Body of pancreas (tissue), 4 donors: ENCODE measurements around the gene EIF4E. TPM values are rescaled to one million over a fixed set of nuclear protein-coding genes. Genes with fewer than 3 reads are reported as not detected.
"Not testable (repeated sequence)": the region's sequence is repeated elsewhere in the genome, so short reads cannot be mapped to it uniquely, and the experiment has no call there.

Experiments used
- ATAC-seq: fragments of 150-250 bp; one replicate; pipeline ENCODE4 v1.9.1; 2016
- DNase-seq, 4 donors: peaks; one replicate each; pipeline ENCODE4 v3.0.0-alpha.2; 2019
- H3K27ac ChIP-seq, 4 donors: fragments of 200-600 bp; sonication (generic); 1 replicate in 3 of 4; 2 replicates in 1 of 4; pipeline versions ENCODE4 v1.5.1 to v1.6.1; 2016 to 2019; ENCODE audit warnings: mild to moderate bottlenecking in 1 of 4, mixed read lengths in 1 of 4, moderate library complexity in 1 of 4
- H3K27me3 ChIP-seq, 2 donors: fragments of 200-600 bp; sonication (generic); one replicate each; pipeline ENCODE4 v1.6.0; 2016; ENCODE audit warnings: mild to moderate bottlenecking in 1 of 2
- H3K36me3 ChIP-seq, 2 donors: fragments of 200-600 bp; sonication (generic); replicated peaks in 1 of 2; 2 replicates each; pipeline ENCODE4 v1.5.1; 2016; ENCODE audit warnings: low read depth in 2 of 2; ENCODE audit not compliant: insufficient read depth in 1 of 2
- H3K4me1 ChIP-seq: fragments of 200-600 bp; sonication (generic); one replicate; pipeline ENCODE4 v1.6.0; 2016
- H3K4me3 ChIP-seq, 2 donors: fragments of 200-600 bp; sonication (generic); 1 replicate in 1 of 2; 2 replicates in 1 of 2; pipeline ENCODE4 v1.5.1; 2016 to 2019
- H3K9me3 ChIP-seq, 3 donors: fragments of 200-600 bp; sonication (generic); 1 replicate in 2 of 3; 2 replicates in 1 of 3; pipeline ENCODE4 v1.5.1; 2016
- POLR2A ChIP-seq, 3 donors: fragments of 450-650 bp; IDR thresholded peaks; one replicate each; pipeline ENCODE4 v1.6.1; 2016; ENCODE audit warnings: antibody characterized with exemption in 3 of 3, mild to moderate bottlenecking in 2 of 3
- WGBS, 2 donors: methylation state at CpG; one replicate each; pipeline ENCODE4 v1.1.5; 2017; 5-methylcytosine and 5-hydroxymethylcytosine counted together
- intact Hi-C: fragments of 100-400 bp; cut with DNase I; formaldehyde crosslinking; loops from one replicate; pipeline ENCODE4 v1.15.1; 2023
- total RNA-seq, 2 donors: library from RNA; depleted of rRNA; stranded (reverse); fragments of >200 nt; gene quantifications; one replicate each; pipeline ENCODE4 v1.1.0, GENCODE V29; 2016
- TF ChIP-seq, protein P1 (sequence below), 7 experiments: fragments of 450-650 bp in 4 of 7; fragments of 200-600 bp in 3 of 7; sonication (generic) in 3 of 7; IDR thresholded peaks; one replicate each; pipeline ENCODE4 v1.5.1; 2016 to 2019; ENCODE audit warnings: antibody characterized with exemption in 7 of 7

Gene EIF4E
- total RNA-seq, 2 donors from 2014 or later = 31.1 to 67.9 TPM

DNA sequence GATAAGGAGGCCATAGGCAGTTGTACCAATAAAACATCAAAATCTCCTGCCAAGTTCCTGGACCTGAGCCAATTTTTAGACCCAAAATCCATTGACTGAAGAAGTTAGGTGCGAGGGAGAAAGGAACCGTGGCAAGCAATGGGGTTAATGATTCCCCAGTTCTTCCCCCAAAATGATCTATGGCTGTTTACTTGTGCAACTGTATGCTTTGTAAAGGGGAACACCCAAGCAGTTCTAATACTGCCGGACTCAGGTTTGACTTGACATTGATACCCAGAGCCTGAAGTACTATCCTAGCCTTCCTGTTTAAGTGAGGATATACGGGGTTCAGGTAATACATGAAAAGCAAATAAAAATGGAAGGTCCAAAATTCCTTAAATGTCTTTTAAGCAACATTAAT lies 6.7 kb upstream of the EIF4E start:
- H3K36me3 ChIP-seq = no peaks in the 10 kb centered on the region
- H3K4me1 ChIP-seq = peaks cover 5% of the 10 kb centered on the region
- no peak overlapping the region for H3K27ac ChIP-seq
- no peaks in the 10 kb centered on the region for H3K9me3 ChIP-seq
- no peaks in the 10 kb centered on the region for H3K27me3 ChIP-seq
- no peak for ATAC-seq
- intact Hi-C loops = loop anchor here (10.0 kb wide), 1 partner anchor 49 kb away; no protein-coding TSS in a partner anchor
- WGBS, 2 donors = 68 to 72% methylated on average over 4 of the region's 4 CpGs
- no peak for DNase-seq
- H3K4me3 ChIP-seq = no peak overlapping the region
- TF ChIP-seq, protein P1, sequence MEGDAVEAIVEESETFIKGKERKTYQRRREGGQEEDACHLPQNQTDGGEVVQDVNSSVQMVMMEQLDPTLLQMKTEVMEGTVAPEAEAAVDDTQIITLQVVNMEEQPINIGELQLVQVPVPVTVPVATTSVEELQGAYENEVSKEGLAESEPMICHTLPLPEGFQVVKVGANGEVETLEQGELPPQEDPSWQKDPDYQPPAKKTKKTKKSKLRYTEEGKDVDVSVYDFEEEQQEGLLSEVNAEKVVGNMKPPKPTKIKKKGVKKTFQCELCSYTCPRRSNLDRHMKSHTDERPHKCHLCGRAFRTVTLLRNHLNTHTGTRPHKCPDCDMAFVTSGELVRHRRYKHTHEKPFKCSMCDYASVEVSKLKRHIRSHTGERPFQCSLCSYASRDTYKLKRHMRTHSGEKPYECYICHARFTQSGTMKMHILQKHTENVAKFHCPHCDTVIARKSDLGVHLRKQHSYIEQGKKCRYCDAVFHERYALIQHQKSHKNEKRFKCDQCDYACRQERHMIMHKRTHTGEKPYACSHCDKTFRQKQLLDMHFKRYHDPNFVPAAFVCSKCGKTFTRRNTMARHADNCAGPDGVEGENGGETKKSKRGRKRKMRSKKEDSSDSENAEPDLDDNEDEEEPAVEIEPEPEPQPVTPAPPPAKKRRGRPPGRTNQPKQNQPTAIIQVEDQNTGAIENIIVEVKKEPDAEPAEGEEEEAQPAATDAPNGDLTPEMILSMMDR (IDR thresholded peaks at IDR 0.05) = no peak
- no peak for TF ChIP-seq POLR2A (IDR thresholded peaks at IDR 0.05)

DNA sequence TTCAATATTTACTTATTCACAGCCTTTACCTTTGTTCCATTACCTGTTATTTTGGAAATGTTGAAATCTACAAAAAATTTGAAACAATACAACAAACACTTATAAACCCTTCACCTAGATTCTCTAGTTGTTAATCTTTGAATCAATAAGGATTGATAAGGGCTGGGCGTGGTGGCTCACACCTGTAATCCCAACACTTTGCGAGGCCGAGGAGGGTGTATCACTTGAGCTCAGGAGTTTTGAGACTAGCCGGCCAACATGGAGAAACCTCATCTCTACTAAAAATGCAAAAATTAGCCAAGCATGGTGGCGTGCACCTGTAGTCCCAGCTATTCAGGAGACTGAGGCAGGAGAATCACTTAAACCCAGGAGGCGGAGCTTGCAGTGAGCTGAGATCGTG lies 5.9 kb upstream of the EIF4E start:
- H3K4me1 ChIP-seq, DNase-seq, H3K36me3 ChIP-seq, H3K4me3 ChIP-seq, H3K9me3 ChIP-seq, H3K27me3 ChIP-seq: not testable (repeated sequence)
- intact Hi-C loops = loop anchor here (10.0 kb wide), 1 partner anchor 50 kb away; no protein-coding TSS in a partner anchor
- WGBS, 2 donors = 68 to 73% methylated on average over 7 of the region's 7 CpGs
- H3K27ac ChIP-seq = peak overlapping the region in 2 of 4 donors; percentile 30 to 32
- peak; percentile 4 for ATAC-seq

DNA sequence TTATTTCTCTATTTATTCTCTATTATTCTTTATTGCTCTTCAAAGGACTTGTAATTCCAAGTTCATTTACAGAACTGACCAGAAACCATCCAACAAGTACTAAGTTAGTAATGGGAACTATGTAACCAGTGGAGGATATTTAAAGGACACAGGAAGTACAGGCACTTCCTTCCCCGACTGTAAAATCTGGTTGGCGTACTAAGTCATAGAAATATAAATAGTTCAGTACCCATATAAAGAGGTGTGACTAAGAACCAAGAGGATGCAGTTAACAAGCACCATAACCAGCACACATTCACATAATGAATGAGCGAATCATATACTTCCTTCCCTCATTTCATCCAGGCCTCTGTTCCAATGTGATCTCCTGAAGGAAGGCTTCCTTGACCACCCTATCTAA lies 3.6 kb upstream of the EIF4E start:
- intact Hi-C loops = loop anchor here (10.0 kb wide), 1 partner anchor 52 kb away; no protein-coding TSS in a partner anchor
- DNase-seq (no peak), ATAC-seq (no peak)
- H3K9me3 ChIP-seq = no peaks in the 10 kb centered on the region
- peaks cover 13% of the 10 kb centered on the region for H3K4me1 ChIP-seq
- H3K4me3 ChIP-seq = no peak overlapping the region
- no peaks in the 10 kb centered on the region for H3K36me3 ChIP-seq
- no peaks in the 10 kb centered on the region for H3K27me3 ChIP-seq
- no peak overlapping the region for H3K27ac ChIP-seq
- 84 to 91% methylated on average over 3 of the region's 3 CpGs for WGBS, 2 donors
- TF ChIP-seq, protein P1 (IDR thresholded peaks at IDR 0.05) = no peak
- no peak for TF ChIP-seq POLR2A (IDR thresholded peaks at IDR 0.05)

DNA sequence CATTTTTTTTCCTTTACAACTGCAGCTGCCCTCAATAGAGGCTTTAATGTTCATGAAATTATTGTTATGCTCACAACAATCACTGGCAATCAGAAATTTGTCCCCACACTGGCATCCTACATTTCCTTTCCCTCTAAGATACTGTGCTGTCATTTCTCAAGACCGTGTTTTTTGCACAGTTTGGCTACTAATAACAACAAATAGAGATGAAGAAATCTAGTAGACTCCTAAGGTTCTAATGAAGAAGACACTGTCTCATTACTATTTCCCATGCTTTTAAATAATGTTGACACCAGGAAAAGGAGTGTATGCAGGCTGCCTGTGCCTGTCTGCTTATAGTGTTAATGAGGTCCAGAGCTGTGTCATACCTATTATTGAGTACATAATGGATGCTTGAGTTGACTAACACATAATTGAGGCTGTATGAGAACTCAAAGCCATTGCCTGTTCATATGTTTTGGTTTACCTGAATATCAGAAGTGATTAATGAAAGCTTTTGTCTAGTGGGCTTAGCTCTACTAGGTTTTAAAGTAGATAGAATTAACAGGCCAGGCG lies 1.5 kb upstream of the EIF4E start:
- H3K27ac ChIP-seq = peak overlapping the region in 3 of 4 donors; percentile 92 to 98 (median 96)
- no peaks in the 10 kb centered on the region for H3K9me3 ChIP-seq
- 77 to 88% methylated on average over 2 of the region's 2 CpGs for WGBS, 2 donors
- H3K4me1 ChIP-seq = peaks cover 22% of the 10 kb centered on the region
- H3K36me3 ChIP-seq = no peaks in the 10 kb centered on the region
- TF ChIP-seq, protein P1 (IDR thresholded peaks at IDR 0.05) = no peak
- no peak for TF ChIP-seq POLR2A (IDR thresholded peaks at IDR 0.05)
- intact Hi-C loops = loop anchor here (10.0 kb wide), 1 partner anchor 54 kb away; no protein-coding TSS in a partner anchor
- no peaks in the 10 kb centered on the region for H3K27me3 ChIP-seq
- no peak overlapping the region for H3K4me3 ChIP-seq
- no peak for DNase-seq
- ATAC-seq = no peak

DNA sequence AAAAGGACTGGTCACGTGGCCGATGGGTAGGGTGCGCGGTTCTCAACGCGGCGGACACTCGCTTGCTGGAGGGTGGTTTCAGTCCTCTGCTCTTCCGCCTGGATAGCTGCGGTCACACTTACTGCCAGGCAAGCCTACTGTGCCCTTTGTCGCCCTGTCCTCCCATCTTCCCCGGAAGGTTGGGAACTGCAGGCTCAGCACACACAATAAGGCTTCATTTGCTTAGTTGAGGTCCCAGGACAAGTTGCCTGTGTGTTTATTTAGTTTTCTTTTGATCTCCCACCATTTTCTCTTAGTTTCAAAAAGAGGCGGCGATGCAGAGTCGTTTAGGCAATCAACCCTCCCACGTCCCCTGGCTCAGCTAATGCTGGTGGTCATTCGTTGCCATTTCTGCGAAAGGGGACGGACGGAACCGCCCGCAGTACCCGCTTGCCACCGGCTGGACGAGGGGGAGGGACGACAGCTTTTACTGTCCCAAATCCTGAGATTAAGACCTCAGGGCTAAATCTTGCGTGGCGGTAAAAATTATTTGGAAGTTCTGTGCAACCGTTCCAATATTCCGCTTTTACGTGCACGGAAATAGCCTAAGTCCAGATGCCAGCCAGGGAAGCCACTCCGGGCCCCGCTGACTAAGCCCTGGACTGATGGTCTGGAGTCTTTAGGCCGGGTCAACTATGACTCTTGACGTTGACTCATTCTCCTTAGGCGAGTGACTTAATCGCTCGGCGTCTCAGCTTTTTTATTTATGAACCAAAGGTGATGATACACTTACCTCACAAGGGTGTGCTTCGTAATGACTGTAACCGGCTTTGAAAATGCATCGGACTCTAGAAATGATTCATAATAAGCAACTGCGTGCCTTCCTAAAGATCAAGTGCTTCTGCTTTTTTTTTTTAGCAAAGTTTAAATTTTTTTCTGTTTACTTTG lies 671 bp upstream of the EIF4E start:
- peak; percentile 61 to 76 (median 70) for DNase-seq
- Histone ChIP-seq H3K27ac (peak overlapping the region; percentile 87 to 98 (median 94)), H3K9me3 (no peaks in the 10 kb centered on the region), H3K27me3 (no peaks in the 10 kb centered on the region), H3K4me3 (peak overlapping the region; percentile 11 to 100), H3K4me1 (peaks cover 17% of the 10 kb centered on the region), H3K36me3 (no peaks in the 10 kb centered on the region)
- intact Hi-C loops = loop anchor here (10.0 kb wide), 1 partner anchor 55 kb away; no protein-coding TSS in a partner anchor
- WGBS, 2 donors = 6 to 7% methylated on average over 43 to 44 of the region's 44 CpGs
- ATAC-seq = peak; percentile 52
- TF ChIP-seq, protein P1 (IDR thresholded peaks at IDR 0.05) = peak in 4 of 7 experiments; percentile 34 to 56 (median 42)
- TF ChIP-seq POLR2A (IDR thresholded peaks at IDR 0.05) = peak; percentile 21 to 90 (median 86)
